ENCODE results near the gene MEGF8.

The MEGF8 gene

GRCh38 chr19:42356686-42357085 is 31.3 kb downstream of the MEGF8 start:
- no peak for DNase-seq (ENCODE audit: low read depth)

GRCh38 chr19:42357290-42357689 is 31.9 kb downstream of the MEGF8 start:
- DNase-seq (ENCODE audit: low read depth), result no peak

- no peak for DNase-seq (ENCODE audit: low read depth)
These were observed 35.5 kb downstream of the MEGF8 start for GRCh38 chr19:42360787-42361544.

GRCh38 chr19:42361545-42361910 is 36.1 kb downstream of the MEGF8 start:
- no peak for DNase-seq (ENCODE audit: low read depth)

GRCh38 chr19:42362342-42362741 is 36.9 kb downstream of the MEGF8 start:
- DNase-seq (ENCODE audit: low read depth), result no peak

GRCh38 chr19:42362891-42363440 is 37.5 kb downstream of the MEGF8 start:
- DNase-seq (ENCODE audit: low read depth), result no peak

GRCh38 chr19:42363614-42364346 is 38.3 kb downstream of the MEGF8 start:
- DNase-seq (ENCODE audit: low read depth), result no peak

- no peak for DNase-seq (ENCODE audit: low read depth)
These were observed 41.2 kb downstream of the MEGF8 start for GRCh38 chr19:42366673-42367072.

GRCh38 chr19:42367929-42368328 is 42.5 kb downstream of the MEGF8 start:
- DNase-seq (ENCODE audit: low read depth), result no peak

- DNase-seq (ENCODE audit: low read depth), result no peak
These were observed 42.9 kb downstream of the MEGF8 start for GRCh38 chr19:42368360-42368759.

- no peak for DNase-seq (ENCODE audit: low read depth)
These were observed 43.3 kb downstream of the MEGF8 start for GRCh38 chr19:42368765-42369164.

- DNase-seq (ENCODE audit: low read depth), result no peak
These were observed 44.1 kb downstream of the MEGF8 start for GRCh38 chr19:42369433-42370067.

- DNase-seq (ENCODE audit: low read depth), result no peak
These were observed 44.7 kb downstream of the MEGF8 start for GRCh38 chr19:42370068-42370520.

GRCh38 chr19:42370626-42371175 is 45.3 kb downstream of the MEGF8 start:
- DNase-seq (ENCODE audit: low read depth), result no peak

- no peak for DNase-seq (ENCODE audit: low read depth)
These were observed 49.5 kb downstream of the MEGF8 start for GRCh38 chr19:42374826-42375376.

- no peak for DNase-seq (ENCODE audit: low read depth)
These were observed 50.2 kb downstream of the MEGF8 start for GRCh38 chr19:42375415-42376176.

- DNase-seq (ENCODE audit: low read depth), result no peak
These were observed 50.7 kb downstream of the MEGF8 start for GRCh38 chr19:42376177-42376555.

- DNase-seq (ENCODE audit: low read depth), result no peak
These were observed 53.1 kb downstream of the MEGF8 start for GRCh38 chr19:42378225-42379215.

- DNase-seq (ENCODE audit: low read depth), result no peak
These were observed 54.7 kb downstream of the MEGF8 start for GRCh38 chr19:42380155-42380554.
